Measurements from ENCODE around the gene BTNL9. TPM values are rescaled to one million over a fixed set of nuclear protein-coding genes. Genes with fewer than 3 reads are reported as not detected.

Gene BTNL9
- total and polyA plus RNA-seq, 2 of the 8 experiments (the other 6 are each of a cell fraction or from before 2014, with no cell fraction given): 0.23 to 0.89 TPM

DNA sequence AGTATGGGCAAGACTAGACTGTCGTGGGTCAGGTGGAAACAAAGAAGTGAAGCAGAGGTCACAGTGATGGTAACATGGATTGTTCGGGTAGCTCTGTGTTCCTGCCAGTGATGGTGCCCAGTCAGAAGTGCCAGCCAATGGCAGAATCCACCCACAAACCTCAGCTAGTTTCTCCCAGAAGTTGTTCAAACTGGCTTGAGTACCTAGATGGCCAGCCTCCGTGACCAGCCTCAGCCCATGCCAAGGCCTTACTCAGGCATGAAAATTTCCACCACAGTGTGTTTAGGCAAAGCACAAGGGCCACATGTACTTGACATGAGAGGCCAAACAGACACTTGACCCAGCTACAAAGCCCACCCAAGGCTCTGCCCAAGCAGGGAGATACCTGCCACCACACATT, 19.4 kb upstream of the BTNL9 start:
- CTCF ChIA-PET (ENCODE audit: partially characterized antibody): interaction anchor here (0.5 kb wide), 1 partner anchor 19 kb away, joined by 4 read pairs; no protein-coding TSS in a partner anchor

More for the DNA sequence above, 19.4 kb upstream of the BTNL9 start:
- Histone ChIP-seq H3K36me3 (ENCODE audit: control insufficient read depth in 2 of 4, insufficient read depth in 4 of 4, low read length in 3 of 4) (no peaks in the 10 kb centered on the region), H3K56ac (replicated peaks; ENCODE audit: insufficient read length, low read depth, low read length) (no peak overlapping the region), H4K91ac (replicated peaks; ENCODE audit: insufficient read length, low read length) (no peak overlapping the region), H3K79me2 (ENCODE audit: control insufficient read depth in 1 of 2, insufficient read depth in 2 of 2, low read length in 2 of 2) (no peaks in the 10 kb centered on the region), H3K27ac (ENCODE audit: low read depth, low read length) (no peak overlapping the region), H4K5ac (ENCODE audit: insufficient read length, low read depth, low read length) (no peak overlapping the region), H3K4ac (replicated peaks; ENCODE audit: insufficient read length, low read depth, low read length) (no peak overlapping the region), H3K23ac (ENCODE audit: insufficient read length) (no peak overlapping the region), H3K27me3 (replicated peaks in 1 of 4; ENCODE audit: control insufficient read depth in 3 of 4, extremely low read depth in 1 of 4, insufficient read depth in 3 of 4, low read length in 3 of 4) (no peaks in the 10 kb centered on the region), H2BK20ac (ENCODE audit: low read length) (no peak overlapping the region), H4K8ac (ENCODE audit: extremely low read depth, insufficient read depth, low read length) (no peak overlapping the region; the same call in 1 of the 2 replicates), H3K4me2 (ENCODE audit: insufficient read depth in 1 of 2, low read depth in 2 of 2, low read length in 2 of 2) (no peak overlapping the region), H2AK5ac (ENCODE audit: low read depth, low read length) (no peak overlapping the region), H3K4me3 (ENCODE audit: extremely low read depth in 1 of 4, insufficient read depth in 2 of 4, low read depth in 3 of 4, low read length in 4 of 4) (no peak overlapping the region), H4K20me1 (replicated peaks in 1 of 2; ENCODE audit: control insufficient read depth in 1 of 2, insufficient read depth in 2 of 2, low read length in 2 of 2) (no peaks in the 10 kb centered on the region), H3K23me2 (ENCODE audit: low read depth, low read length) (no peaks in the 10 kb centered on the region), H3K18ac (ENCODE audit: extremely low read depth, low read length) (no peak overlapping the region), H3K79me1 (ENCODE audit: low read depth, low read length) (no peaks in the 10 kb centered on the region), H3K14ac (ENCODE audit: insufficient read length) (no peak overlapping the region), H2BK15ac (ENCODE audit: low read length) (no peak overlapping the region), H2BK12ac (ENCODE audit: low read depth, low read length) (no peak overlapping the region), H3K9me3 (ENCODE audit: insufficient read depth in 2 of 2, low read depth in 1 of 2, low read length in 1 of 2) (peaks cover 6 to 8% of the 10 kb centered on the region in 2 experiments; a peak in 3 of 4 replicates), H3K4me1 (replicated peaks in 1 of 4; ENCODE audit: control insufficient read depth in 3 of 4, insufficient read depth in 4 of 4, low read length in 3 of 4) (no peaks in the 10 kb centered on the region), H3K9ac (replicated peaks in 1 of 4; ENCODE audit: extremely low read depth in 1 of 4, low read depth in 3 of 4, low read length in 3 of 4) (no peak overlapping the region), H2BK120ac (replicated peaks; ENCODE audit: low read depth, low read length) (no peak overlapping the region), H2AFZ (ENCODE audit: low read length) (no peak overlapping the region), H2BK5ac (ENCODE audit: low read depth, low read length) (no peak overlapping the region)
- FAIRE-seq (no peak), DNase-seq (ENCODE audit: low read depth in 1 of 2, low spot score in 2 of 2) (no peak)
- TF ChIP-seq EP300 (IDR thresholded peaks at IDR 0.05; ENCODE audit: borderline replicate concordance in 1 of 2, low read depth in 2 of 2, low read length in 2 of 2): no peak
- no peak for TF ChIP-seq JUN (IDR thresholded peaks at IDR 0.05; ENCODE audit: low read depth, low read length)
- TF ChIP-seq KDM5A (IDR thresholded peaks at IDR 0.05; ENCODE audit: low read length): no peak
- no peak for TF ChIP-seq POLR2A (IDR thresholded peaks at IDR 0.05; ENCODE audit: control extremely low read depth in 1 of 2, low read depth in 2 of 2, low read length in 2 of 2)
- TF ChIP-seq NANOG (IDR thresholded peaks at IDR 0.05; ENCODE audit: insufficient read depth, low read depth, low read length, poor library complexity, severe bottlenecking): no peak
- no peak for TF ChIP-seq CEBPB (IDR thresholded peaks at IDR 0.05; ENCODE audit: low read depth, low read length)
- TF ChIP-seq TAF1 (IDR thresholded peaks at IDR 0.05; ENCODE audit: low read depth, low read length): no peak
- no peak for TF ChIP-seq TCF12 (IDR thresholded peaks at IDR 0.05; ENCODE audit: low read depth, low read length)
- TF ChIP-seq SIN3A (conservative IDR thresholded peaks at IDR 0.05 in 1 of 2, IDR thresholded peaks at IDR 0.05 in 1 of 2; ENCODE audit: low read depth in 1 of 2, low read length in 2 of 2): no peak
- TF ChIP-seq ZNF274 (IDR thresholded peaks at IDR 0.05; ENCODE audit: borderline replicate concordance, extremely low read depth, low read length): no peak
- TF ChIP-seq GABPA (IDR thresholded peaks at IDR 0.05; ENCODE audit: borderline replicate concordance, insufficient read depth, low read length): no peak
- POLR2A ChIA-PET (ENCODE audit: partially characterized antibody): no interaction called here
- WGBS, 2 experiments (ENCODE audit: extremely low coverage in 1 of 2, insufficient coverage in 1 of 2, insufficient read length in 1 of 2, insufficient replicate concordance in 2 of 2, low coverage in 1 of 2, low lambda C conversion rate in 2 of 2, missing lambda C conversion rate in 1 of 2): 89% methylated on average over 3 of the region's 3 CpGs; no CpG with 5 or more reads in 1 of the 2 experiments
